HG03135 (cell line): ENCODE measurements around the gene KCNH5.

Source experiments
- ATAC-seq: cut with Tn5 transposase; IDR thresholded peaks from one replicate; pipeline ENCODE4 v1.9.1; 2021; ENCODE audit warnings: mild to moderate bottlenecking, moderate library complexity; ENCODE audit not compliant: unreplicated experiment

Gene KCNH5

GRCh38 chr14:62745496-62745895 is 299.8 kb downstream of the KCNH5 start:
- ATAC-seq, result no peak

DNA sequence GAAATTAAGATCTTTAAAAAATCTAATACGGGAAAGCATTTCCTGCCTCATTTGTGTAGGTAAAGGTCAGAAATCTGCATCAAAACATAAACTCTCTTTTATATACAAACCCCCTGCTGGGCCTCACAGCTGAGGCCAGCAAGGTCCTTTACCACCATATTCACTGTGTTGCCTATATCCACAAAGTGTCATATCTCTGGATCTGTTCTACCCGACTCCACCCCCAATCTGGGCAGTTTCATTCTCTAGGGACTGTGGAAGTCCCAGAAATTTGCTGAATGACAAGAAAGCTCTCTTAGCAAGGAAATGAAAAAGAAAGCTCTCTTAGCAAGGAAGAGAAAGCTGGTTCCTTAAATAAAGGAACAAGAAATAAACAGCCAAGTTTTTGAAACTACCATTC is 301.7 kb downstream of the KCNH5 start:
- ATAC-seq, result no peak

DNA sequence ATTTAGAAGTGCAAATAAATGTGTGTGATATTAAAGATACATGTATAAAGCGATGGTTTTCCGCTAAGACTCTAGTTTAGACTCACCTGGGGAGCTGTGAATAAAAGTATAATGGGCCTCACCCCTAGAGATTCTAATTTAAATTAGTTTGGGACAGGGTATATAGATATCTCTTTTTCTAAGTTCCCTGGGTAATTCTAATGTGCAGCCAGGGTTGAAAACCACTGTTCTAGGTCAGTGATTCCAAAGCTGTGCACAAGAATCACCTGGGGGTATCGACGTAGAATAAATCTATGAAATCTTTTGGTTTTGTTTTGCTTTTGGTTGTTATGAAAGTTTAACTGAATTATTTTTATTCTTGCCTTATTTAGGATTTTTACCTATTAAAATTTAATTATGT is 302.1 kb downstream of the KCNH5 start:
- no peak for ATAC-seq

GRCh38 chr14:62739647-62740046 is 305.6 kb downstream of the KCNH5 start:
- no peak for ATAC-seq

GRCh38 chr14:62736048-62737043 is 308.9 kb downstream of the KCNH5 start:
- no peak for ATAC-seq

- ATAC-seq, result no peak
These were observed 310.4 kb downstream of the KCNH5 start for GRCh38 chr14:62734831-62735230.

DNA sequence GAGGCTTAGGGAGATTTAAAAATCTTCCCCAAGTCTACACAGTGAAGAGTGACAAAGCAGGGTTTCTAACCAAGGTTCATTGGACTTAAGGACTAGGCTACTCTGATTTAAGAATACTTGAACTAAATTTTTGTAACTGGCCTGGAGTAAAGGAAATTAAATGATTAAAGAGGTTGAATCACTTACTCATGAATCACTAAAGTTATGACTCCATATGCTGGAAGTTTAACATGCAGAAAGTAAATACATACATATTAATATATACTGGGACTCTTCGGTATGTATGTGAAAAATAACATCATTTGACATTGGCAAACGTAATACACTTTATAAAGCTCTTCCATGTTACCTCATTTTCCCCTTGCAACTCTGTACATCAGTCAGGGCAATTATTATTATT is 322.9 kb downstream of the KCNH5 start:
- ATAC-seq, result no peak

- ATAC-seq, result no peak
These were observed 326.6 kb downstream of the KCNH5 start for GRCh38 chr14:62718629-62719028.

DNA sequence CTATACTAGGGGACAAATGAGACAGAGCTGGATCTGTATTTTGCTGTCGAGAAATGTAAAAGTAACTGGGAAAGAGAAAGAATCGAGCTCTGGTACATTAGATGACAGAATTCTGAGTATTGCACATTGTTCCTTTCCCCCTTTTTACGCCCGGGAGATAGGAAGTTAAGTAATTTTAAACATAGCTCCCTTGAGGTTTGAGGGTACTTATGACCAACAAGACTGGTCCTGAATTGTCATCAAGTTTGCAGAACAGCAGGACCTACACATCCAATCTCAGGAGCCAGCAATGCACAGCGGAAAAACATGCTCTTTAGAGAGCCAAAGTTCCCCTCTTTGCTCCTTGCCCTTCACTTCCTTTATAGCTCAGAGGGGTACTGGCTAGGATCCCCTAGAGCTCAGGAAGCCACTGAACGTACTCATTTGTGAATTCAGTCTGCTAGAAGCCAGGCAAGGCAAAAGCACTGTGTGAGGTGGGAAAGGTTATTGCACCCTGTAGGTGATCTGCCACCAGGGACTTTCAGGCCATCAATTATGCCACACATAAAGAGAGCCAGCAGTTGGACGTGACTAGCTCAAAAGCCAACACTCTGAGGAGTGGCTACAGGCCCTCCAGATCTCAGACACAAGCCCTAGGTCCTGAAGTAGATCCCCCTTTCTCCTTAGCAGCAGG is 333.8 kb downstream of the KCNH5 start:
- no peak for ATAC-seq

DNA sequence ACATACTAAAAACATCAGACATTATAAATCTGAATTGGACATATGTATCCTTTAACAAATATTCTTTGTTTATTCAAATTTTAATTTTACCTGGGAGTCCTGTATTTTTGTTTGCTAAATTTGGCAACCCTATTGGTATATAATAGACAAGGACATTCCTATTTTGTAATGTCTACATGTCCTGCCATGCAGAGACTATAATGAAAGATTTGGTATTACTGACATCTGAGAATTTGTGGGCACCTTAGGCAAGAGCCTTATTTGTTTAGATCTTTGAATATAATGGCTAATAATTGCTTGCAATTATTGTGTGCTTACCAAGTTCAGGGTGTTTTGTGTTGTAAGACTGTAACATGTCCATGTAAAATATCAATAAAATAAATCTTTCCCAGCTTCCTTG is 334.4 kb downstream of the KCNH5 start:
- no peak for ATAC-seq

GRCh38 chr14:62709773-62710172 is 335.5 kb downstream of the KCNH5 start:
- no peak for ATAC-seq

- ATAC-seq, result no peak
These were observed 339.0 kb downstream of the KCNH5 start for GRCh38 chr14:62706217-62706616.

DNA sequence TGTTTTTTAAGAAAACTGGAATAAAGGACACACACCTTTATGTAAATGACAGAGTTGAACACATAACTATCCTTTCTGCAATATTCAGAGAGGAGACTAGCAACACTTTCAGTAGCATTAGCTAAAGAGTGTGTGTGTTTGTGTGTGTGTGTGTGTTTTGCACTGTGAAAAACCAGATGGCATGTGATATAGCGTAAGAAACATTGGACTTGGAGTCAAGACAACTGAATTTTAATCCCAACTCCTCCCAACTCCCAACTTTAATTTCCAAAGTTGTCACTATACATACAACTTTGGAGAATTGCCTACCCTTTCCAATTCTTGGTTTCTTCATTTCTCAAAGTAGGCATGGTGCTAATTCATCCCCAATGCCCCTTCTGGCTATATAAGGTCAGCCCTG is 347.8 kb downstream of the KCNH5 start:
- no peak for ATAC-seq

GRCh38 chr14:62696929-62697328 is 348.3 kb downstream of the KCNH5 start:
- no peak for ATAC-seq

- no peak for ATAC-seq
These were observed 348.8 kb downstream of the KCNH5 start for GRCh38 chr14:62696331-62696924.

- no peak for ATAC-seq
These were observed 351.2 kb downstream of the KCNH5 start for GRCh38 chr14:62694075-62694474.

DNA sequence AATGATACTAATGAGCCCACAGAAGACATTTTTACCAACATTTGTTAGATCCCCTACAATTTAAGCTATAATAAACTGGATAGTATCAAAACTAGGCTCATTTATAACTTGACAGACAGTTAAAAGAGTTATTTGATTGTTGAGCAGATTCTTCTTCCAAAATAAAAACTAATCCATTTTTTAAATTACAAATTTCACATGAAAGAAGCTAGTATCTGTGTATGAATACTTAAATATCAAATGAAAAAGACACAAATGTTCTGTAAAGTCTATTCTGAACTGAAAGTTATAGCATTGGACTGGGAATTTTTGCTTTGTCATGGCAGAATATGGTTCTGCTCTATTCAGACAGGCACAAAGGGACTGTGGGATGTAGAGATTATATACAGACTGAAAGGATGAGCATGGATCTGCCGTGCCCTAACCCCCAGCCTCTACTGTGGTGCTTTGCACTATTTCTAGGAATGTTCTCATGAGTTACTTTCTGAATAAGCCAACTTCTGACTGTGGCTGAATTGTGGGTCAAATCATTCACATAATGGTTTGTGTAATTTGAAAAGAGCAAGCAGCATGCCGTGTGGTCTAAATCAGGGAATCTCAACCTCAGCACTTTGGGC is 352.7 kb downstream of the KCNH5 start:
- ATAC-seq, result no peak

DNA sequence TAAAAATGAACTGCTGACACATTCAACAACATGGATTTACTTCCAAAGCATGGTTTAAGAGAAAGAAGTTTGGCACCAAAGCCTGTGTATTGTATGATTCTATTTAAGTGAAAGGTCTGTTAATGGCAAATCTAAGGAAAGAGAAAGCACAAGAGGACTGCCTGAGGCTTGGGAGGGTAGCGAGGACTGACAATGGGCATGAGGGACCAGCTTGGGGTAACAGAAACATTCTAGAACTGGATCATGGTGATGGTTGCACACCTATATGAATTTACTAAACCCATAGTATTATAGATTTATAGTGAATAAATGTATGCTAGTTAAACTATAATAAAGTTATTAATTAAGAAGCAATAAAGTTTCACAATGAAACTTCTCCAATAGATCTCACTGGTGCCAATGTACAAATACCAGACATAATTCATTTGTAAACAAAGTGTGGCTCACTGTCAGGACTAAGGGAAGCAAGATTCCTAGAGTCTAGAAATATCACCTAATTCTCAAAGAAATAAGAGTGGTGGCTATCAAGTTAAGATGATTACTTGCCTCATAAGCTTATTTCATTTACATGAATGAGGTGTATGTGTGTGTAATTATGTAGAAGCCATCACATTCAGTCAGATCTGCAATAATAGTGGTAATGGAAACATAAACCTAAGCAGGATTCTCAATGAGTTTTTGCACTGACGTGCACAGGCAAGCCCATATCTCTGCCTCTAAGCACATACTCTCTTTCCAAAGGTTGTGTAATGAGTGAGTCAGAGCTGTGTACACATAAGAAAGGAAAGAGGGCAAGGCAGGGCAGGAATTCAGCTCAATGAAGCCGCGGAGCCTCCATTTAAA is 353.4 kb downstream of the KCNH5 start:
- ATAC-seq, result no peak

- ATAC-seq, result no peak
These were observed 355.5 kb downstream of the KCNH5 start for GRCh38 chr14:62689733-62690132.

- ATAC-seq, result no peak
These were observed 357.4 kb downstream of the KCNH5 start for GRCh38 chr14:62687818-62688217.
